GM18907 (cell line): ENCODE data around the gene PPEF1.
A peak's percentile ranks its signal among the peaks of the same experiment; 100 is the strongest.
"Not testable (repeated sequence)": the region's sequence is repeated elsewhere in the genome, so short reads cannot be mapped to it uniquely, and the experiment has no call there.

ENCODE experiments used
- ATAC-seq: cut with Tn5 transposase; IDR thresholded peaks from one replicate; pipeline ENCODE4 v1.9.1; 2021; ENCODE audit warnings: mild to moderate bottlenecking, moderate library complexity; ENCODE audit not compliant: unreplicated experiment

PPEF1 gene

GRCh38 chrX:18792828-18793227, 85.4 kb downstream of the PPEF1 start:
- no peak for ATAC-seq

DNA sequence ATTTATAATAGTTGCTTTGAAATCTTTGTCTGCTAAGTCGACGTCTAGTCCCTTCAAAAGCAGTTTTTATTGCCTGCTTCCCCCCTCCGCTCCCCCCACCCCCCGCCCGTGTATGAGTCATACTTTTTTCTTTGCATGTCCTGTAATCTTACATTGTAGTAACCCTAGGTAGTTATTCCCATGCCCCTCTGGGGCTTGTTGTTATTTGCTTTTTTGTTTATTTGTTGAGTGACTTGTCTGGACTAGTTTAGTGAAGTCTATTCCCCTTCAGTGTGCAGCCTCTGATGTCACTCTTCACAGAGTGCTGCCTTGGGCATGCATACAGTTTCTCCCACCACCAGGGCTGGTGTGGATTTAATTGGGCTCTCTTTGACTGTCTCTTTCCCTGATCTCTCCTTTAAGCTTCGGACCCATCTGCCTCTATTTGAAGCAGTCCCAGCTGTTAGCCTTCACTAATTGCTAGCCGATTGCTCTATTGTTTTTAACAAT, 86.2 kb downstream of the PPEF1 start:
- ATAC-seq = no peak

DNA sequence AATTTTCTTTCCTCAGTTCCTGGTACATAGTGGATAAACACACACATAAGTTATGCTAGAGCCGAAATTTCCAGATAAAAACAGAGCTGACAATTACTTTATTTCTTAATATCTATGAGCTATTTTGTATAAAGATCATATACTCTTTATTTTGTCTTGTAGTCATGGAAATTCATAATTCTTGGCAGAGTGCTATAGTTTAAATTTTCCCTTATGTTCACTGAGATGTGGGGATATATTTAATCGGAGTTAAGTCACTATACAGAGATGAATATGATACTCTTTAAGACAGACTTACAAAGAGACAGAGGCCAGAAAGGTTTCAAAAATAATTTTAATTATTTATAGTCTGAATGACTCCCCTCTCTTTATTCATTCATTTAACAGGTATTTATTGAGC, 89.7 kb downstream of the PPEF1 start:
- no peak for ATAC-seq

DNA sequence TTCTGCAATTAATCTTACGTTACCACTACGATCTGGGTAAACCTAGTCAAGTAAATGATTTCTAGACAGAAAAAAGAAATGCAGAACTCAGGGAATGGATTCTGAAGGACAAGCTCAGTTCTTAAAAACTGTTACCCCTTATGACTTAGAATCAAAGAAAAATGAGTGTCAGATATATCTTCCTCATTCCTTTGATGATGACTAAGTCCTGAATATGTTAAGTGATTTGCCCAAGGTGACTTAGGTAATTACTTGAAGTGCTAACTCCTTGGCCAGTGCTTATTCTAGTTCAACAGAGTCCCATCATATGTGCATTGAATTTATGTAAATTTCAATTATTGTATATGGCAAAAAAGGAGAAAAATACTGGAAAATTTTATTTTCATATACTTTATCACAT, 92.5 kb downstream of the PPEF1 start:
- ATAC-seq = no peak

- no peak for ATAC-seq
Measured at GRCh38 chrX:18809641-18810040, 102.2 kb downstream of the PPEF1 start.

DNA sequence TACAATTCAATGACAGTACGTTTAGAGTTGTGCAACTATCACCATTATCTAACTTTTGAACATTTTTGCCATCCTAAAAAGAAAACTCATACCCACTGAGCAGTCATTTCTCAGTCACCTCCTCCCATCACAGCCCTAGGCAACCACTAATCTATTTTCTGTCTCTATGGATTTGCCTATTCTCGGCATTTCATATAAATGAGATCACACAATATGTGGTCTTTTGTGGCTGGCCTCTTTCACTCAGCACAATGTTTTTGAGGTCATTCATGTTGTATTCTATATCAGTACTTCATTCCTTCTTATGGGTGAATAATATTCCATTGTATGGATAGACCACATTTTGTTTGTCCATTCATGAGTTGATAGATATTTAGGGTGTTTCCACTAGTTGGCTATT, 103.0 kb downstream of the PPEF1 start:
- no peak for ATAC-seq

DNA sequence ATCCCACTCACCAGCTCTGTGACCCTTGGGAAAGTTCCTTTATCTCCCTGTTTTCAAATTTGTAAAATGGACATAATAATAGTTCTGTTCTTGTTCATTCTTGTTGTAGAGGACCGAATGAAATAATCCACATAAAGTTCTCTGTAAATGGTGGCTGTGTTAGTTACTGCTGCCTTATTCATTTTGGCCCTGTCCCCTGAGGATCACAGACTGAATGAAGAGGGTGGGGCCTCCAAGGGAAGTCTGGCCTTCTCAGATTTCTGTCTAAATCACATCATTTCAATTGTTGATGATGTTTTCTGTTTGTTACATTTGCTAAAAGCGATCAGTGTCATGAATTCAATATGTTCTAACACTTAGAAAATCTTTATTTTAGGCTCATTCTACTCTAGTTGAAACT, 117.9 kb downstream of the PPEF1 start:
- no peak for ATAC-seq

DNA sequence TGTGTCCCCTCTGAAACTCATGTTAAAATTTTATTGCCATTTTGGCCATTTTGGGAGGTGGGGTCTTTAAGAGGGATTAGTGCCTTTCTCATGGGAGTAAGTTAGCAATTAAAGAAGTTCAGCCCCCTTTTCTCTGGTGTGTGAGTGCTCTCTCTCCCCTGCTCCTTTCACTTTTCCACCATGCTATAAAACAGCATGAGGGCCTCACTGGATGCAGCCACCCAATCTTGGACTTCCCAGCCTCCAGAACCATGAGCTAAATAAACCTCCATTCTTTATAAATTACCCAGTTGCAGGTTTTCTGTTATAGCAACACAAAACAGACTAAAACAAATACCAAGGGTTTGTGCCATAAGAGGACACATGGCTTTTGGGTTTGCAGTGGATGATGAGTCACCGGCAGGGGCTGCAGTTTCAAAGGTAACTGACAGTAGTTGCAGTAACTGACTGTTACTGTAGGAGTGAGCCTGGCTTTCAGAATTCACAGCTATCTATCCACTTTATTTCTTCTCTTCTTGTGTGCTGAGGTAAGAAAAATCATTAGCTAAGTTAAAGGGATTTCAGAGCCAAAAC, 121.5 kb downstream of the PPEF1 start:
- no peak for ATAC-seq

DNA sequence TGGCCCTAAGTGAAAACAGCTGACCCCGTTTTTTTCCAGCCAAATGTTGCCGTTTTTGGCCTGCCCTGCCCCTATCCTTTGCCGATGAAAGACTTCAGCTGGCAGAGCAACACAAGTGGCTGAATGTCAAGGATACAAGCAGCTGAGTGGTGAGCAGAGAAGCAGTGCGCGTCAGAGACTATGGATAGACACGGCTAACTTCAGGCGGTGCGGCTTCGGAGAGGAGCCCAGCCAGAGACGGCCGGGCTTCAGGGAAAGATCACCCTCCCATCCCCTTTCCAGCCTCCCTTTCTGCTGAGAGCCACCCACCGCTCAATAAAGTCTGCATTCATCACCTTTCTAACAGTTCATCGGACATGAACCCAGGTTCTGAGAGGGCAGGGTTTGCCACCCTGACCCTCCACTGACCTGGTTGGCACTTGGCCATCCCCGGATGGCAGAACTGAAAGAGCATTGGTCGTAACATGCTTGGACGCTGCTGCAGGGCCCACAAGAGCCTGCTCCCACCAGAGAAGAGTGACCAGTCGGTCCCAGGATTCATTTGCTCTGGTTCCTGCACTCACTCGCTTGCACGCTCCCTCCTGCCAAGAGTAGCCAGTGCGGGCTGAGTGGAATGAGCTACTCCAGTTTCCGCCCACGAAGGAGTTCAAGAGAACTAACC, 125.8 kb downstream of the PPEF1 start:
- no peak for ATAC-seq

- not testable (repeated sequence) for ATAC-seq
Measured at GRCh38 chrX:18847901-18848300, 140.5 kb downstream of the PPEF1 start.

- peak; percentile 94 for ATAC-seq
Measured at GRCh38 chrX:18855919-18856644, 148.6 kb downstream of the PPEF1 start.

DNA sequence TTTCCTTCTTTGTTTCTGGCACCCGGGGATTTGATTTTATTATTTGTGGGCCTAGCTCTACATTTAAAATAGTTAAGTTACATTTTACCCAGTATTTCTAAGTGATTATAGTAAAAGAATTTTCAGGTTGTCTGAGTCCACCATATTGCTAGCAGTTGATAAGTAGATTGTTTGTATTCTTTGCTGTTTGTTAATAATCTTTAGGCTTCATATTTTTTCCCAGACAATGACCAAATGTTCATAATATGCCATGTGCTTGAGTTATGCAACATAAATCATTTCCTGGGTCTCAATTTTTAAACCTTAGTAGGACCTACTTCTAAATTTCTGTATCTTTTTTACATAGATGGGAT, 149.2 kb downstream of the PPEF1 start:
- ATAC-seq = no peak

GRCh38 chrX:18861511-18861910, 154.1 kb downstream of the PPEF1 start:
- ATAC-seq = no peak

DNA sequence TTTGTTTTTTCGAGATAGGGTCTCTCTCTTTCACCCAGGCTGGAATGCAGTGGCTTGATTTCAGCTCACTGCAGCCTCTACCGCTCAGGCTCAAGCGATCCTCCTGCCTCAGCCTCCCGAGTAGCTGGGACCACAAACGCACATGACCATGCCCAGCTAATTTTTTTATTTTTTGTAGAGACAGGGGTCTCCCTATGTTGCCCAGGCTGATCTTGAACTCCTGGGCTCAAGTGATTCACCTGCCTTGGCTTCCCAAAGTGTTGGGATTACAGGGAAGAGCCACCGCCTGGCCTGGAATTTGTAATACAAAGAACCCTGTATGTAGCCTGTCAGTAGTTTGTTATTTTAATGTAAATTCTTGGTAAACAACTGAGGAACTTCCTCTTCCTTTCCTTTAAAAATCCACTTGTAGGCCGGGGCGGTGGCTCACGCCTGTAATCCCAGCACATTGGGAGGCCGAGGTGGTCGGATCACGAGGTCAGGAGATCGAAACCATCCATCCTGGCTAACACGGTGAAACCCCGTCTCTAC, 157.0 kb downstream of the PPEF1 start:
- no peak for ATAC-seq

DNA sequence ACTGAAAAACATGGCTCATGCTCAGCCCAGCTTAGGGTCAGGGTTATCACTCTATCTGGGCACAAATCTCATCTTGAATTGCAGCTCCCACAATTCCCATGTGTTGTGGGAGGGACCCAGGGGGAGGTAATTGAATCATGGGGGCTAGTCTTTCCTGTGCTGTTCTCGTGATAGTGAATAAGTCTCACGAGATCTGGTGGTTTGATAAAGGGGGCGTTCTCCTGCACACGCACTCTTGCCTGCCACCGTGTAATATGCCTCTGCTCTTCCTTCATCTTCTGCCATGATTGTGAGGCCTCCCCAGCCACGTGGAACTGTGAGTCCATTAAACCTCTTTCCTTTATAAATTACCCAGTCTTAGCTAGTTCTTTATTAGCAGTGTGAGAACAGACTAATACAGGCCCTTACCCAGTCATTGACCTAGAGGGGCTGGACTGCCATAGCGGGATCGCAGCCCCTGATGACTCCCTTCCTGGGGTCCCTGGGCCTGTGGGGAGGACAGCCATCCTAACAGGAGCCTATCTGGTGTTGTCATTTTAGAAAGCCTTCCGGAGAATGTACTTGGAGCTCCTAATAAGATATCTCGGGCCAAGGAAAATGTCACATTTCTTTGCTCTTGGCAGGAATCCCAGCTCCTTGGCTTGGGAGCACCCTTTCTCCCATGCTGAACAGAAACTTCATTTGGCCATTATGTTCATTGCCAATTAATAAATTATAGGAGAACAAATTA, 163.9 kb downstream of the PPEF1 start:
- ATAC-seq = no peak

- ATAC-seq = no peak
Measured at GRCh38 chrX:18871970-18872369, 164.5 kb downstream of the PPEF1 start.

GRCh38 chrX:18872621-18873020, 165.2 kb downstream of the PPEF1 start:
- no peak for ATAC-seq

GRCh38 chrX:18873189-18873791, 165.8 kb downstream of the PPEF1 start:
- no peak for ATAC-seq

GRCh38 chrX:18873836-18874235, 166.4 kb downstream of the PPEF1 start:
- no peak for ATAC-seq

DNA sequence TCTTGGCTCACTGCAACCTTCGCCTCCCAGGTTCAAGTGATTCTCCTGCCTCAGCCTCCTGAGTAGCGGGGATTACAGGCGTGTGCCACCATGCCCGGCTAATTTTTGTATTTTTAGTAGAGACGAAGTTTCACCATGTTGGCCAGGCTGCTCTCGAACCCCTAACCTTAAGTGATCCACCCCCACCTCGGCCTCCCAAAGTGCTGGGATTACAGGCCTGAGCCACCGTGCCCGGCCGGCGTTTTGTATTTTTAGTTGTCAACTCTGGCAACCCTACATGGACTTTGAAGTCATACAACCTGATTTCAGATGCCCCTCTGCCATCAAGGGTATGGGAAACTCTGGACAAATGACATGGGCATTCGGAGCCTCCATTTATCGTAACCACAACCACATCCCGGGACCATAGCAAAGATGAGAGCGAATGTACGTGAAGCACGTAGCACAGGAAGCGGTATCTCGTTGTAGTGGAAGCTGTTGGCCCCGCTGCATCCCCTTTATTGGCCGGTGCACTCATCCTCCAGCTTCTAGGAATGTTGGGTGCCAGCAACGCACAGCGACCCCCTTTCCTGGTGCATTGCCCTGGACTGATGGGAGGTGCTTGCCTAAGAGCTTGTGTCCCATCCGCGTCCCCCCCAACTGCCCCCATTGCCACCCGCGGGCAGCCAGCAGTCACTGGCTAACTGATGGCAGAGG, 167.3 kb downstream of the PPEF1 start:
- no peak for ATAC-seq
